ENCODE measurements around the gene NUP62. TPM values are rescaled to one million over a fixed set of nuclear protein-coding genes. Genes with fewer than 3 reads are reported as not detected.

NUP62 gene
- total RNA-seq, 1 experiment from 2014 or later, result 85.2 TPM

DNA sequence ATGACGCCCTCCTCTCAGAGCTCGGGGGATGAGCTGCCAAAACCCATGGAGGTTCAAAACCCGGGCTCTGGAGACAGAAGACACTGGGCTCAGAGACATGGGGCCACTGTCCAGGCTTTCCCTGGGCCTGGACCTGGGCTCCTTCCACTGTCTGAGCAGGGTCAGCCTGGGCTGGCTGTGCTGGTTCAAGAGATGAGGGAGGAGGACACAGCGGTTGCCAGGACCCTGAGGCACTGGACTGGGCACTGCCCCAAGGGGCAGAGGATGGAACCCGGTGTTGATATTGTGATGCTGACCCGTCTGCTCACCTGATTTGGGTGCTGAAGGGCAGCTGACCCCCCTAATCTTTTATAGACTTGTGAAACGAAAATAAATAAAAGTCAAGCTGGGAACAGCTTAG is 45.7 kb upstream of the NUP62 start:
- no peaks in the 10 kb centered on the region for H3K36me3 ChIP-seq (ENCODE audit: control insufficient read depth in 1 of 2, insufficient read depth in 2 of 2, low read length in 2 of 2)
- TF ChIP-seq CBX3 (IDR thresholded peaks at IDR 0.05; ENCODE audit: low read depth) (no peak), FOSL1 (IDR thresholded peaks at IDR 0.05; ENCODE audit: low read depth) (no peak), EZH2phosphoT487 (IDR thresholded peaks at IDR 0.05; ENCODE audit: borderline replicate concordance) (no peak)
- TF ChIP-seq, protein P1, sequence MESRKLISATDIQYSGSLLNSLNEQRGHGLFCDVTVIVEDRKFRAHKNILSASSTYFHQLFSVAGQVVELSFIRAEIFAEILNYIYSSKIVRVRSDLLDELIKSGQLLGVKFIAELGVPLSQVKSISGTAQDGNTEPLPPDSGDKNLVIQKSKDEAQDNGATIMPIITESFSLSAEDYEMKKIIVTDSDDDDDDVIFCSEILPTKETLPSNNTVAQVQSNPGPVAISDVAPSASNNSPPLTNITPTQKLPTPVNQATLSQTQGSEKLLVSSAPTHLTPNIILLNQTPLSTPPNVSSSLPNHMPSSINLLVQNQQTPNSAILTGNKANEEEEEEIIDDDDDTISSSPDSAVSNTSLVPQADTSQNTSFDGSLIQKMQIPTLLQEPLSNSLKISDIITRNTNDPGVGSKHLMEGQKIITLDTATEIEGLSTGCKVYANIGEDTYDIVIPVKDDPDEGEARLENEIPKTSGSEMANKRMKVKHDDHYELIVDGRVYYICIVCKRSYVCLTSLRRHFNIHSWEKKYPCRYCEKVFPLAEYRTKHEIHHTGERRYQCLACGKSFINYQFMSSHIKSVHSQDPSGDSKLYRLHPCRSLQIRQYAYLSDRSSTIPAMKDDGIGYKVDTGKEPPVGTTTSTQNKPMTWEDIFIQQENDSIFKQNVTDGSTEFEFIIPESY (IDR thresholded peaks at IDR 0.05; ENCODE audit: extremely low read depth, insufficient replicate concordance, low read length), result no peak
- TF ChIP-seq, protein P2, sequence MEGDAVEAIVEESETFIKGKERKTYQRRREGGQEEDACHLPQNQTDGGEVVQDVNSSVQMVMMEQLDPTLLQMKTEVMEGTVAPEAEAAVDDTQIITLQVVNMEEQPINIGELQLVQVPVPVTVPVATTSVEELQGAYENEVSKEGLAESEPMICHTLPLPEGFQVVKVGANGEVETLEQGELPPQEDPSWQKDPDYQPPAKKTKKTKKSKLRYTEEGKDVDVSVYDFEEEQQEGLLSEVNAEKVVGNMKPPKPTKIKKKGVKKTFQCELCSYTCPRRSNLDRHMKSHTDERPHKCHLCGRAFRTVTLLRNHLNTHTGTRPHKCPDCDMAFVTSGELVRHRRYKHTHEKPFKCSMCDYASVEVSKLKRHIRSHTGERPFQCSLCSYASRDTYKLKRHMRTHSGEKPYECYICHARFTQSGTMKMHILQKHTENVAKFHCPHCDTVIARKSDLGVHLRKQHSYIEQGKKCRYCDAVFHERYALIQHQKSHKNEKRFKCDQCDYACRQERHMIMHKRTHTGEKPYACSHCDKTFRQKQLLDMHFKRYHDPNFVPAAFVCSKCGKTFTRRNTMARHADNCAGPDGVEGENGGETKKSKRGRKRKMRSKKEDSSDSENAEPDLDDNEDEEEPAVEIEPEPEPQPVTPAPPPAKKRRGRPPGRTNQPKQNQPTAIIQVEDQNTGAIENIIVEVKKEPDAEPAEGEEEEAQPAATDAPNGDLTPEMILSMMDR (IDR thresholded peaks at IDR 0.05 in 2 of 3, conservative IDR thresholded peaks at IDR 0.05 in 1 of 3; ENCODE audit: borderline replicate concordance in 1 of 3, insufficient read depth in 1 of 3, low read depth in 2 of 3, low read length in 2 of 3), result no peak
- TF ChIP-seq, protein P3, sequence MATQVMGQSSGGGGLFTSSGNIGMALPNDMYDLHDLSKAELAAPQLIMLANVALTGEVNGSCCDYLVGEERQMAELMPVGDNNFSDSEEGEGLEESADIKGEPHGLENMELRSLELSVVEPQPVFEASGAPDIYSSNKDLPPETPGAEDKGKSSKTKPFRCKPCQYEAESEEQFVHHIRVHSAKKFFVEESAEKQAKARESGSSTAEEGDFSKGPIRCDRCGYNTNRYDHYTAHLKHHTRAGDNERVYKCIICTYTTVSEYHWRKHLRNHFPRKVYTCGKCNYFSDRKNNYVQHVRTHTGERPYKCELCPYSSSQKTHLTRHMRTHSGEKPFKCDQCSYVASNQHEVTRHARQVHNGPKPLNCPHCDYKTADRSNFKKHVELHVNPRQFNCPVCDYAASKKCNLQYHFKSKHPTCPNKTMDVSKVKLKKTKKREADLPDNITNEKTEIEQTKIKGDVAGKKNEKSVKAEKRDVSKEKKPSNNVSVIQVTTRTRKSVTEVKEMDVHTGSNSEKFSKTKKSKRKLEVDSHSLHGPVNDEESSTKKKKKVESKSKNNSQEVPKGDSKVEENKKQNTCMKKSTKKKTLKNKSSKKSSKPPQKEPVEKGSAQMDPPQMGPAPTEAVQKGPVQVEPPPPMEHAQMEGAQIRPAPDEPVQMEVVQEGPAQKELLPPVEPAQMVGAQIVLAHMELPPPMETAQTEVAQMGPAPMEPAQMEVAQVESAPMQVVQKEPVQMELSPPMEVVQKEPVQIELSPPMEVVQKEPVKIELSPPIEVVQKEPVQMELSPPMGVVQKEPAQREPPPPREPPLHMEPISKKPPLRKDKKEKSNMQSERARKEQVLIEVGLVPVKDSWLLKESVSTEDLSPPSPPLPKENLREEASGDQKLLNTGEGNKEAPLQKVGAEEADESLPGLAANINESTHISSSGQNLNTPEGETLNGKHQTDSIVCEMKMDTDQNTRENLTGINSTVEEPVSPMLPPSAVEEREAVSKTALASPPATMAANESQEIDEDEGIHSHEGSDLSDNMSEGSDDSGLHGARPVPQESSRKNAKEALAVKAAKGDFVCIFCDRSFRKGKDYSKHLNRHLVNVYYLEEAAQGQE (IDR thresholded peaks at IDR 0.05; ENCODE audit: low read depth), result no peak
- no peak overlapping the region for H3K9ac ChIP-seq (ENCODE audit: low read length)
- no peak overlapping the region for H3K4me2 ChIP-seq (ENCODE audit: low read length)
- no peaks in the 10 kb centered on the region for H3K79me2 ChIP-seq (ENCODE audit: insufficient read depth, low read length)
- no peak for DNase-seq (ENCODE audit: low read depth, low spot score)
- no peaks in the 10 kb centered on the region for H3K9me2 ChIP-seq (ENCODE audit: insufficient read depth)
- ChIA-PET CTCF (interaction anchor here (0.8 kb wide), 1 partner anchor 8 kb away, joined by 3 read pairs; no protein-coding TSS in a partner anchor), POLR2A (no interaction called here), RAD21 (ENCODE audit: low non-redundant PET in 1 of 2, low total read pairs in 2 of 2, uncharacterized antibody in 2 of 2, unreplicated experiment in 2 of 2) (no interaction called here)
- H2AFZ ChIP-seq (ENCODE audit: low read depth, low read length, poor library complexity, severe bottlenecking), result no peak overlapping the region
- no peaks in the 10 kb centered on the region for H3K27me3 ChIP-seq (ENCODE audit: insufficient read depth, low read length)
- no peak for ATAC-seq
- H3K9me3 ChIP-seq (ENCODE audit: control insufficient read depth in 1 of 2, insufficient read depth in 1 of 2, low read depth in 1 of 2, low read length in 2 of 2), result no peaks in the 10 kb centered on the region
- H3K4me3 ChIP-seq (replicated peaks in 1 of 2; ENCODE audit: low read depth in 1 of 2, low read length in 2 of 2), result no peak overlapping the region
- no peaks in the 10 kb centered on the region for H4K20me1 ChIP-seq (ENCODE audit: insufficient read depth)
- intact Hi-C loops (cut with micrococcal nuclease), result no loop called here
- BruUV-seq (replicated peaks), result no TSS peak
- H3K27ac ChIP-seq (ENCODE audit: low read depth, low read length), result no peak overlapping the region
- no peaks in the 10 kb centered on the region for H3K4me1 ChIP-seq (ENCODE audit: control insufficient read depth in 1 of 2, insufficient read depth in 2 of 2, low read length in 2 of 2)
